ENCODE data around the gene TBP. TPM values are rescaled to one million over a fixed set of nuclear protein-coding genes. Genes with fewer than 3 reads are reported as not detected.

TBP gene
- total and polyA plus RNA-seq, 2 experiments from 2014 or later, result 15.5 to 20.2 TPM

- Histone ChIP-seq H4K20me1 (ENCODE audit: insufficient read depth, poor library complexity, severe bottlenecking) (peaks cover 11% of the 10 kb centered on the region), H3K9me3 (ENCODE audit: low read depth) (no peaks in the 10 kb centered on the region), H3K9me2 (replicated peaks; ENCODE audit: insufficient read depth) (no peaks in the 10 kb centered on the region), H2AFZ (no peak overlapping the region), H3K4me1 (ENCODE audit: insufficient read depth) (peaks cover 4% of the 10 kb centered on the region), H3K27ac (peak overlapping the region; percentile 33), H3K4me3 (no peak overlapping the region), H3K36me3 (replicated peaks; ENCODE audit: insufficient read depth, low read depth) (no peaks in the 10 kb centered on the region), H3K4me2 (no peak overlapping the region), H3K79me2 (peaks cover 15% of the 10 kb centered on the region), H3K27me3 (no peaks in the 10 kb centered on the region)
- WGBS (ENCODE audit: low lambda C conversion rate, missing lambda C conversion rate), result 84% methylated on average over 2 of the region's 2 CpGs
- TF ChIP-seq CTCF (IDR thresholded peaks at IDR 0.05; ENCODE audit: poor library complexity), result no peak
- TF ChIP-seq EZH2 (IDR thresholded peaks at IDR 0.05; ENCODE audit: borderline replicate concordance), result no peak
- no peak for TF ChIP-seq EZH2phosphoT487 (IDR thresholded peaks at IDR 0.05; ENCODE audit: low read depth, severe bottlenecking, unreplicated experiment)
- DNase-seq (ENCODE audit: low spot score), result no peak
These were observed 20.4 kb upstream of the TBP start for GRCh38 chr6:170533792-170534191.

- Histone ChIP-seq H3K36me3 (replicated peaks; ENCODE audit: insufficient read depth, low read depth) (no peaks in the 10 kb centered on the region), H3K27ac (peak overlapping the region; percentile 55)
These were observed 19.2 kb upstream of the TBP start for GRCh38 chr6:170535004-170535403.

GRCh38 chr6:170536671-170537070 lies 17.5 kb upstream of the TBP start:
- H3K27ac ChIP-seq, result no peak overlapping the region
- no peaks in the 10 kb centered on the region for H3K9me3 ChIP-seq (ENCODE audit: low read depth)
- TF ChIP-seq CTCF (IDR thresholded peaks at IDR 0.05; ENCODE audit: poor library complexity) (no peak), EZH2 (IDR thresholded peaks at IDR 0.05; ENCODE audit: borderline replicate concordance) (no peak), EZH2phosphoT487 (IDR thresholded peaks at IDR 0.05; ENCODE audit: low read depth, severe bottlenecking, unreplicated experiment) (no peak)
- no peaks in the 10 kb centered on the region for H3K9me2 ChIP-seq (replicated peaks; ENCODE audit: insufficient read depth)
- H3K79me2 ChIP-seq, result peaks cover 34% of the 10 kb centered on the region
- DNase-seq (ENCODE audit: low spot score), result no peak
- WGBS (ENCODE audit: low lambda C conversion rate, missing lambda C conversion rate), result 86% methylated on average over 5 of the region's 5 CpGs
- no peak overlapping the region for H3K4me2 ChIP-seq
- peaks cover 4% of the 10 kb centered on the region for H3K4me1 ChIP-seq (ENCODE audit: insufficient read depth)
- H3K4me3 ChIP-seq, result no peak overlapping the region
- no peaks in the 10 kb centered on the region for H3K27me3 ChIP-seq
- H3K36me3 ChIP-seq (replicated peaks; ENCODE audit: insufficient read depth, low read depth), result no peaks in the 10 kb centered on the region
- no peak overlapping the region for H2AFZ ChIP-seq
- peaks cover 18% of the 10 kb centered on the region for H4K20me1 ChIP-seq (ENCODE audit: insufficient read depth, poor library complexity, severe bottlenecking)

More at GRCh38 chr6:170535004-170535403, 19.2 kb upstream of the TBP start:
- WGBS (ENCODE audit: low lambda C conversion rate, missing lambda C conversion rate), result 89% methylated on average over 5 of the region's 5 CpGs
- Histone ChIP-seq H3K9me2 (replicated peaks; ENCODE audit: insufficient read depth) (no peaks in the 10 kb centered on the region), H3K4me2 (no peak overlapping the region), H3K4me3 (no peak overlapping the region), H4K20me1 (ENCODE audit: insufficient read depth, poor library complexity, severe bottlenecking) (peaks cover 18% of the 10 kb centered on the region), H3K79me2 (peaks cover 23% of the 10 kb centered on the region), H3K9me3 (ENCODE audit: low read depth) (no peaks in the 10 kb centered on the region), H3K27me3 (no peaks in the 10 kb centered on the region), H2AFZ (no peak overlapping the region), H3K4me1 (ENCODE audit: insufficient read depth) (peaks cover 4% of the 10 kb centered on the region)
- DNase-seq (ENCODE audit: low spot score), result peak; percentile 35
- TF ChIP-seq EZH2phosphoT487 (IDR thresholded peaks at IDR 0.05; ENCODE audit: low read depth, severe bottlenecking, unreplicated experiment) (no peak), CTCF (IDR thresholded peaks at IDR 0.05; ENCODE audit: poor library complexity) (no peak), EZH2 (IDR thresholded peaks at IDR 0.05; ENCODE audit: borderline replicate concordance) (no peak)

GRCh38 chr6:170537329-170537728 lies 16.8 kb upstream of the TBP start:
- no peak overlapping the region for H3K4me3 ChIP-seq
- no peak for DNase-seq (ENCODE audit: low spot score)
- no peak overlapping the region for H3K4me2 ChIP-seq
- peaks cover 18% of the 10 kb centered on the region for H4K20me1 ChIP-seq (ENCODE audit: insufficient read depth, poor library complexity, severe bottlenecking)
- H3K79me2 ChIP-seq, result peaks cover 36% of the 10 kb centered on the region
- H3K9me3 ChIP-seq (ENCODE audit: low read depth), result no peaks in the 10 kb centered on the region
- H3K36me3 ChIP-seq (replicated peaks; ENCODE audit: insufficient read depth, low read depth), result no peaks in the 10 kb centered on the region
- H3K4me1 ChIP-seq (ENCODE audit: insufficient read depth), result peaks cover 4% of the 10 kb centered on the region
- no peak overlapping the region for H3K27ac ChIP-seq
- no peaks in the 10 kb centered on the region for H3K27me3 ChIP-seq
- no peaks in the 10 kb centered on the region for H3K9me2 ChIP-seq (replicated peaks; ENCODE audit: insufficient read depth)
- H2AFZ ChIP-seq, result no peak overlapping the region
- TF ChIP-seq EZH2 (IDR thresholded peaks at IDR 0.05; ENCODE audit: borderline replicate concordance) (no peak), EZH2phosphoT487 (IDR thresholded peaks at IDR 0.05; ENCODE audit: low read depth, severe bottlenecking, unreplicated experiment) (no peak), CTCF (IDR thresholded peaks at IDR 0.05; ENCODE audit: poor library complexity) (no peak)
- WGBS (ENCODE audit: low lambda C conversion rate, missing lambda C conversion rate), result 94% methylated on average over 4 of the region's 4 CpGs

Data from hepatocyte (in vitro differentiated cells).